GM12875 (cell line): ENCODE results near the gene F13B.
"Not testable (repeated sequence)": the region's sequence is repeated elsewhere in the genome, so short reads cannot be mapped to it uniquely, and the experiment has no call there.

Source experiments
- H3K4me3 ChIP-seq: one replicate; pipeline ENCODE4 v1.5.1; 2011; ENCODE audit warnings: low read depth, low read length, control low read depth
- TF ChIP-seq, protein P1 (sequence below): IDR thresholded peaks from 2 replicates; pipeline ENCODE4 v1.5.1; 2011; ENCODE audit warnings: low read depth, mild to moderate bottlenecking, control low read depth, inconsistent platforms, low read length, moderate library complexity, borderline replicate concordance; ENCODE audit not compliant: insufficient read depth

F13B gene

GRCh38 chr1:197066719-197067456 lies at the start of gene F13B:
Gene F13B (minus strand): TSS chr1:197067260. CDS start chr1:197067223, 37 bp downstream.
- TF ChIP-seq, protein P1, sequence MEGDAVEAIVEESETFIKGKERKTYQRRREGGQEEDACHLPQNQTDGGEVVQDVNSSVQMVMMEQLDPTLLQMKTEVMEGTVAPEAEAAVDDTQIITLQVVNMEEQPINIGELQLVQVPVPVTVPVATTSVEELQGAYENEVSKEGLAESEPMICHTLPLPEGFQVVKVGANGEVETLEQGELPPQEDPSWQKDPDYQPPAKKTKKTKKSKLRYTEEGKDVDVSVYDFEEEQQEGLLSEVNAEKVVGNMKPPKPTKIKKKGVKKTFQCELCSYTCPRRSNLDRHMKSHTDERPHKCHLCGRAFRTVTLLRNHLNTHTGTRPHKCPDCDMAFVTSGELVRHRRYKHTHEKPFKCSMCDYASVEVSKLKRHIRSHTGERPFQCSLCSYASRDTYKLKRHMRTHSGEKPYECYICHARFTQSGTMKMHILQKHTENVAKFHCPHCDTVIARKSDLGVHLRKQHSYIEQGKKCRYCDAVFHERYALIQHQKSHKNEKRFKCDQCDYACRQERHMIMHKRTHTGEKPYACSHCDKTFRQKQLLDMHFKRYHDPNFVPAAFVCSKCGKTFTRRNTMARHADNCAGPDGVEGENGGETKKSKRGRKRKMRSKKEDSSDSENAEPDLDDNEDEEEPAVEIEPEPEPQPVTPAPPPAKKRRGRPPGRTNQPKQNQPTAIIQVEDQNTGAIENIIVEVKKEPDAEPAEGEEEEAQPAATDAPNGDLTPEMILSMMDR: no peak
- H3K4me3 ChIP-seq: no peak within 1 kb of the TSS

GRCh38 chr1:197116156-197116555 lies 49.1 kb upstream of the F13B start:
- TF ChIP-seq, protein P1: no peak

GRCh38 chr1:197106869-197107268 lies 39.8 kb upstream of the F13B start:
- H3K4me3 ChIP-seq: no peak overlapping the region
- TF ChIP-seq, protein P1: no peak

More at GRCh38 chr1:197116156-197116555, 49.1 kb upstream of the F13B start:
- no peak overlapping the region for H3K4me3 ChIP-seq

- TF ChIP-seq, protein P1: no peak
- no peak overlapping the region for H3K4me3 ChIP-seq
Observed at GRCh38 chr1:197103300-197103699, 36.2 kb upstream of the F13B start.

DNA sequence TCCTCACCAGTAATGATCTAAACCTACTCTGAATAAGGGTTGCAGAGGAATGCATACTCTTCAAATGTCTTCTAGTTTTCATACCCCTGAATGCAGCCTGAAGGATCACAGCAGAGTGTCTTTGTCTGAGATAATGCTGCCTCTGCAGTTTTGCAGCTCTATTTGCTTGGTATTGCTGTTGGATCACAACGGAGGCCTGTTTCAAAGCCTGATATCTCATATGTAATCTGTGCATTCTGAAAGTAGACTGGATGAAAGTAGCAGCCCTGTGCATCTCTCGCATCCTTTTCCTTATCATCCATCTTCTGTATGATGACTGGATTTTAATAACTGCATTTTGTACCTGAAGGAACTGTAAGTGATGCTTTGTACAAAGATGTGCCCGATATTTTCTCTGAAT lies 34.9 kb upstream of the F13B start:
- no peak overlapping the region for H3K4me3 ChIP-seq

DNA sequence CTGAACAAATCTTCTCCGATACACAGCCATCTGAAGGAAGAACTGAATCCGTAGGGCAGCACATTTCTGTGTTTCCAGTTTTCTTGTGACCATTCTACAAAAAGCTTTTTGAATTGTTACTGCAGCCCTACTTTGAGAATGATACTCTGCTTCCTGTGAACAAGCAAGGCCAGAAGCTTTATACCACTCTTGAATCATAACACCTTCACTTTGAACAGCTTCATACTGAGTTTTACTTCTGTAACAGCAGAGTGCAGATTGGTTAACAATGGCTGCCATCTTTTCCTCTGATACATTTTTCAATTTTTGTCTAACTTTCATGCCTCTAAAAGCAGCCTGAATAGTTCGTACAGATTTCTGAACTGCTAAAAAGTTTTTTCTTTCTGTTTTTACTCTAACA lies 33.6 kb upstream of the F13B start:
- no peak overlapping the region for H3K4me3 ChIP-seq
- TF ChIP-seq, protein P1: no peak

More for the DNA sequence above, 34.9 kb upstream of the F13B start:
- TF ChIP-seq, protein P1: no peak

DNA sequence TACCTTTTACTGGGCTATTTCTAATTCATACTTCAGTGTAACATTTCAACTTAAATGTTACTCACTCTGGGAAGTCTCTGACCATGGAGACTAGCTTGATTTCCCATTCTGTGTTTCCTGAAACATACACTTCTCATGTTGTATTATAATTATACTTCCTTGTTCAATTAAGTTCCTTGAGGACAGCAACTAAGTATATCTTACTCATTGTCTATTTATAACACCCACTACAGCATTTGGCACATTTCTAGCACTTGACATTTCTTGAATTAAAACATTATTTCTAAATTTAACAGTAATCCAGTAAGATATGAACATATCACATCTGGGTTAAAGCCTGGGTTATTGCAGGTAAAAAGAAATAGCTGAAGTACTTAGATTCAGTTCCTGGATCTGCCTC lies 32.4 kb upstream of the F13B start:
- H3K4me3 ChIP-seq: no peak overlapping the region
- TF ChIP-seq, protein P1: no peak

DNA sequence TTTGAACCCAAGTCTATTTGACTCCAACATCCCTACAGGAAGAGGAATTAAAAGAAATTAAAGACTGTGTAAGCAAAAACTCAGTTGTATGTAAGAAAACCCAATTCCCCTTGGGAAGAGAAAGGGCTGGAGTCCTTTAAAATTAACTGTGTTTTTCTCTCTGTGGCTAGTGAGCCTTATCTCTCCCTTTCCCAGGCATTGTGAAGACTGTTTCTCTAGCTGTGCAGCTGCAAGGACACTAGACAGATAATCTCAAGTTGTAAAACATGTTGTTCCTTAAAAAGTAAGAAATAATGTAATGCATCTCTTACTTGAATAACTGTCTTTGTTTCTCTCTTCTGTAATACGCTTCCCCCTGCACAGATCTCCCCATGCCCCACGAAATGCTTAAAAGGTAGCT lies 29.9 kb upstream of the F13B start:
- not testable (repeated sequence) for H3K4me3 ChIP-seq
